ENCODE data around the gene ELMO1.

The ELMO1 gene

GRCh38 chr7:37193775-37194135, 254.9 kb downstream of the ELMO1 start:
- no peak overlapping the region for H3K9ac ChIP-seq
- H3K27ac ChIP-seq: no peak overlapping the region
- no peaks in the 10 kb centered on the region for H3K36me3 ChIP-seq (ENCODE audit: control insufficient read depth, insufficient read depth, low read length)
- H3K4me2 ChIP-seq (ENCODE audit: low read length): no peak overlapping the region
- no peaks in the 10 kb centered on the region for H3K79me2 ChIP-seq
- TF ChIP-seq, protein P1, sequence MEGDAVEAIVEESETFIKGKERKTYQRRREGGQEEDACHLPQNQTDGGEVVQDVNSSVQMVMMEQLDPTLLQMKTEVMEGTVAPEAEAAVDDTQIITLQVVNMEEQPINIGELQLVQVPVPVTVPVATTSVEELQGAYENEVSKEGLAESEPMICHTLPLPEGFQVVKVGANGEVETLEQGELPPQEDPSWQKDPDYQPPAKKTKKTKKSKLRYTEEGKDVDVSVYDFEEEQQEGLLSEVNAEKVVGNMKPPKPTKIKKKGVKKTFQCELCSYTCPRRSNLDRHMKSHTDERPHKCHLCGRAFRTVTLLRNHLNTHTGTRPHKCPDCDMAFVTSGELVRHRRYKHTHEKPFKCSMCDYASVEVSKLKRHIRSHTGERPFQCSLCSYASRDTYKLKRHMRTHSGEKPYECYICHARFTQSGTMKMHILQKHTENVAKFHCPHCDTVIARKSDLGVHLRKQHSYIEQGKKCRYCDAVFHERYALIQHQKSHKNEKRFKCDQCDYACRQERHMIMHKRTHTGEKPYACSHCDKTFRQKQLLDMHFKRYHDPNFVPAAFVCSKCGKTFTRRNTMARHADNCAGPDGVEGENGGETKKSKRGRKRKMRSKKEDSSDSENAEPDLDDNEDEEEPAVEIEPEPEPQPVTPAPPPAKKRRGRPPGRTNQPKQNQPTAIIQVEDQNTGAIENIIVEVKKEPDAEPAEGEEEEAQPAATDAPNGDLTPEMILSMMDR (IDR thresholded peaks at IDR 0.05): no peak
- H3K4me1 ChIP-seq: no peaks in the 10 kb centered on the region
- H3K9me3 ChIP-seq (ENCODE audit: control insufficient read depth, low read length): no peaks in the 10 kb centered on the region
- H2AFZ ChIP-seq: no peak overlapping the region
- no peaks in the 10 kb centered on the region for H3K27me3 ChIP-seq (ENCODE audit: control insufficient read depth, insufficient read depth, low read length)
- no peak overlapping the region for H3K4me3 ChIP-seq (ENCODE audit: low read depth, low read length)

GRCh38 chr7:37193087-37193774, 255.4 kb downstream of the ELMO1 start:
- Histone ChIP-seq H3K9ac (no peak overlapping the region), H3K4me2 (ENCODE audit: low read length) (no peak overlapping the region), H3K79me2 (no peaks in the 10 kb centered on the region), H3K27me3 (ENCODE audit: control insufficient read depth, insufficient read depth, low read length) (no peaks in the 10 kb centered on the region), H2AFZ (no peak overlapping the region), H3K36me3 (ENCODE audit: control insufficient read depth, insufficient read depth, low read length) (no peaks in the 10 kb centered on the region), H3K9me3 (ENCODE audit: control insufficient read depth, low read length) (no peaks in the 10 kb centered on the region), H3K4me1 (no peaks in the 10 kb centered on the region), H3K27ac (no peak overlapping the region), H3K4me3 (ENCODE audit: low read depth, low read length) (no peak overlapping the region)
- TF ChIP-seq, protein P1 (IDR thresholded peaks at IDR 0.05): no peak

GRCh38 chr7:37191797-37192196, 256.9 kb downstream of the ELMO1 start:
- no peaks in the 10 kb centered on the region for H3K27me3 ChIP-seq (ENCODE audit: control insufficient read depth, insufficient read depth, low read length)
- no peaks in the 10 kb centered on the region for H3K4me1 ChIP-seq
- TF ChIP-seq, protein P1 (IDR thresholded peaks at IDR 0.05): no peak
- no peak overlapping the region for H3K9ac ChIP-seq
- H2AFZ ChIP-seq: no peak overlapping the region
- no peak overlapping the region for H3K4me3 ChIP-seq (ENCODE audit: low read depth, low read length)
- no peak overlapping the region for H3K4me2 ChIP-seq (ENCODE audit: low read length)
- H3K79me2 ChIP-seq: no peaks in the 10 kb centered on the region
- H3K27ac ChIP-seq: no peak overlapping the region
- no peaks in the 10 kb centered on the region for H3K36me3 ChIP-seq (ENCODE audit: control insufficient read depth, insufficient read depth, low read length)
- H3K9me3 ChIP-seq (ENCODE audit: control insufficient read depth, low read length): no peaks in the 10 kb centered on the region

GRCh38 chr7:37187179-37187578, 261.5 kb downstream of the ELMO1 start:
- Histone ChIP-seq H3K9me3 (ENCODE audit: control insufficient read depth, low read length) (no peaks in the 10 kb centered on the region), H3K4me2 (ENCODE audit: low read length) (no peak overlapping the region), H3K9ac (no peak overlapping the region), H3K79me2 (no peaks in the 10 kb centered on the region), H3K27ac (no peak overlapping the region), H3K4me3 (ENCODE audit: low read depth, low read length) (no peak overlapping the region), H3K36me3 (ENCODE audit: control insufficient read depth, insufficient read depth, low read length) (no peaks in the 10 kb centered on the region), H3K27me3 (ENCODE audit: control insufficient read depth, insufficient read depth, low read length) (no peaks in the 10 kb centered on the region), H2AFZ (no peak overlapping the region), H3K4me1 (no peaks in the 10 kb centered on the region)
- TF ChIP-seq, protein P1 (IDR thresholded peaks at IDR 0.05): no peak

- TF ChIP-seq, protein P1 (IDR thresholded peaks at IDR 0.05): no peak
- no peak overlapping the region for H3K4me2 ChIP-seq (ENCODE audit: low read length)
Observed at GRCh38 chr7:37186753-37187152, 261.9 kb downstream of the ELMO1 start.

More at GRCh38 chr7:37186753-37187152, 261.9 kb downstream of the ELMO1 start:
- no peaks in the 10 kb centered on the region for H3K27me3 ChIP-seq (ENCODE audit: control insufficient read depth, insufficient read depth, low read length)
- peaks cover 3% of the 10 kb centered on the region for H3K4me1 ChIP-seq
- no peaks in the 10 kb centered on the region for H3K79me2 ChIP-seq
- no peaks in the 10 kb centered on the region for H3K9me3 ChIP-seq (ENCODE audit: control insufficient read depth, low read length)
- no peak overlapping the region for H3K27ac ChIP-seq
- H3K36me3 ChIP-seq (ENCODE audit: control insufficient read depth, insufficient read depth, low read length): no peaks in the 10 kb centered on the region
- H2AFZ ChIP-seq: no peak overlapping the region
- H3K4me3 ChIP-seq (ENCODE audit: low read depth, low read length): no peak overlapping the region
- no peak overlapping the region for H3K9ac ChIP-seq
